Activated T-helper 17 cell treated with anti-CD3 and anti-CD28 coated beads, Interleukin-2, amount 50 U/mL, for 72 hours (primary cell): Measurements from ENCODE around the gene COPG2. TPM values are rescaled to one million over a fixed set of nuclear protein-coding genes. Genes with fewer than 3 reads are reported as not detected.
A peak's percentile ranks its signal among the peaks of the same experiment; 100 is the strongest.

ENCODE experiments used
- ATAC-seq: fragments of 150-1000 bp; cut with Tn5 transposase; replicated peaks from 2 replicates; pipeline ENCODE4 v1.10.0; 2021; ENCODE audit warnings: mild to moderate bottlenecking, moderate library complexity
- H3K27ac Mint-ChIP-seq: one replicate; pipeline ENCODE4 v1.8.0; 2022; ENCODE audit warnings: mixed read lengths
- H3K27me3 Mint-ChIP-seq: one replicate; pipeline ENCODE4 v1.8.0; 2022; ENCODE audit warnings: mixed read lengths
- H3K36me3 Mint-ChIP-seq: one replicate; pipeline ENCODE4 v1.8.0; 2022; ENCODE audit warnings: low read depth, mild to moderate bottlenecking, mixed read lengths
- H3K4me1 Mint-ChIP-seq: one replicate; pipeline ENCODE4 v1.8.0; 2022; ENCODE audit warnings: mixed read lengths
- H3K4me3 Mint-ChIP-seq: one replicate; pipeline ENCODE4 v1.8.0; 2022; ENCODE audit warnings: mild to moderate bottlenecking, mixed read lengths
- H3K9me3 Mint-ChIP-seq: one replicate; pipeline ENCODE4 v1.8.0; 2022; ENCODE audit warnings: mixed read lengths
- total RNA-seq, 2 donors: library from RNA; stranded (reverse); gene quantifications; one replicate each; pipeline ENCODE4 v1.2.3, GENCODE V29; 2022

The COPG2 gene
- total RNA-seq, 2 donors from 2014 or later: 27.3 to 31.2 TPM

DNA sequence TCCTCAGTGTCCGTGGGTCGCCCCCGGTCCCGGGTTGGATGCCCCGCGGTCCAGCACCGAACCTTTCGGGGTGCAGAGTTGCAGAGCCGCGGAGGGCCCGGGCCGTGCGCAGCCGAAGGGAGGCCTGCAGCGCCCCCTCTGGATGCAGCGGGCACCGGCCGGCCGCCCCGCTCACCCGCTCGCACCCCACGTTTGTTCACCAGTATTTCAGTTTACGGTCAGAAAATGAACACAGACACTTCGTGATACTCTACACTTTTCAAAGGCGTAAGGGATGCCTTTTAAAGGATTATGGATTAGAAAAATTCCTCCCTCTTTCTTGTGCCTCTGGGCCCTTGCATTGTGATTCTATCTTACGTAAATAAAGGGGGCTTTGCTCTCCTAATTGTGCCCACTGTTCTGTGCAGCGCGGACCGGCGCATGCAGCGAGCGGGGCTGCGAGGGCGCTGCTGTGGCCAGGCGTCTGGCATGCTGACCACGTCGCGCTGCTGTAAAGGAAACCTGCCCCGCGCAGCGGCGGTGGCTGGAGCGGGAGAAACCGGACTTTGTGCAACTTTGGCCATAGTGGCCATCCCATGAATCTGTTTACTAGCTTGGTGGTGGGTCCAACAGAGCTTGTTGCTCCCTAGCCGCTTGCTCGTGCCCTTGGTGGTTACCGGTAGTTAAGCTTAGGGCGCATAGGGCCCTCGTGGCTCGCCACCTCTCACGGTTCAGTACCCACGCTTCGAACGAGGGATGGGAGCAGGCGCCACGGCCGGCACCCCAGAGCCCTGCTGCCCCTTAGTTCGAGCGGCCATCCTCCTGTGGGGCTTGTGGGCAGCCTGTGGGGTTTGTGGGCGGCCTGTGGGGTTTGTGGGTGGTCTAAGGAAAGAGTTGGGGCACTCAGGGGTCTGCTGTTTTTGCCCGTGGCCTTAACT, 177.4 kb downstream of the COPG2 start:
- H3K27ac Mint-ChIP-seq: no peak overlapping the region
- no peaks in the 10 kb centered on the region for H3K9me3 Mint-ChIP-seq
- no peak for ATAC-seq
- H3K36me3 Mint-ChIP-seq: no peaks in the 10 kb centered on the region
- H3K27me3 Mint-ChIP-seq: peaks cover 30% of the 10 kb centered on the region
- H3K4me1 Mint-ChIP-seq: peaks cover 4% of the 10 kb centered on the region
- H3K4me3 Mint-ChIP-seq: peak overlapping the region; percentile 59

GRCh38 chr7:130490311-130490791, 178.2 kb downstream of the COPG2 start:
- Mint-ChIP-seq H3K4me1 (peaks cover 10% of the 10 kb centered on the region), H3K9me3 (no peaks in the 10 kb centered on the region), H3K27me3 (peaks cover 35% of the 10 kb centered on the region), H3K36me3 (no peaks in the 10 kb centered on the region), H3K27ac (no peak overlapping the region), H3K4me3 (no peak overlapping the region)
- no peak for ATAC-seq

DNA sequence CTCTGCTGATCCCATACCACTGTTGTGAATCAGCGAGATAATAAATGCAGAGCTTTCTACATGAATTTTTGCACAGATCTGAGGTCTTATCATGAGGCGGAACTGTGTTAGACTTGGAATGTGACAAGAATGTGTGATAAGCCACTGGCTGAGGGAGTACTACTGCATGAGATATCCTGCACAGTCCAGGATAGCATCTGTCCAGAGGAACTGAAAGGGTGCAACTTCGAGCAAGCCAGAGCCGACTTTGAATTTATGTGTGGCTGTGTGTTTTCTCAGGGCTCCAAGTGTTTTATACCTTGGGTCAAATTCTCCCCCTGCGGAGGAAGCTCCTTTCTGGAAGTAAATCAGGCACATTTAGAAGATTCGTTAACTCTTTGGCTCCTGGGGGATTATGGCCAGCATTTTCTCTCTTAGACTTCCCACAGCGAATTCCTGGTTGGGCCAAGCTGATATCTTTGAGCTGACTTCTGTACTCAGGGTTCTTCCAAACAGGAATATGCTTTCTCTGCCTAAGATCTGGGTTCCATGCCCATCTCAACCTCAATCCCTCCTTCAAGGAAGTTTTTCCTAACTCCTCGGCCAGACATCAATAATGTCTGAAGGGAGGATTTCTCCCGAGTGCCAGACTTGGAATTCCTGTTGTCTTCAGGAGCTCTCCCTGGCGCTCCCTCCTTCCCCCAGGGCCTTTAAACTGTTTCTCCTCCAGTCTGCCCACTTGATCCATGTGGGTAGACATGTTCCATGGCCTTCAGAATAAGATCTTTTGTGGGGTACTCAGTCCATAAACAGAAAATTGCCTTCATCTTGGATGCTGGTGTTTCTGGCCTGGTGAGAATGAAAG, 179.2 kb downstream of the COPG2 start:
- ATAC-seq: no peak
- Mint-ChIP-seq H3K27me3 (peaks cover 39% of the 10 kb centered on the region), H3K36me3 (no peaks in the 10 kb centered on the region), H3K9me3 (no peaks in the 10 kb centered on the region), H3K4me1 (peaks cover 13% of the 10 kb centered on the region), H3K4me3 (no peak overlapping the region), H3K27ac (no peak overlapping the region)

DNA sequence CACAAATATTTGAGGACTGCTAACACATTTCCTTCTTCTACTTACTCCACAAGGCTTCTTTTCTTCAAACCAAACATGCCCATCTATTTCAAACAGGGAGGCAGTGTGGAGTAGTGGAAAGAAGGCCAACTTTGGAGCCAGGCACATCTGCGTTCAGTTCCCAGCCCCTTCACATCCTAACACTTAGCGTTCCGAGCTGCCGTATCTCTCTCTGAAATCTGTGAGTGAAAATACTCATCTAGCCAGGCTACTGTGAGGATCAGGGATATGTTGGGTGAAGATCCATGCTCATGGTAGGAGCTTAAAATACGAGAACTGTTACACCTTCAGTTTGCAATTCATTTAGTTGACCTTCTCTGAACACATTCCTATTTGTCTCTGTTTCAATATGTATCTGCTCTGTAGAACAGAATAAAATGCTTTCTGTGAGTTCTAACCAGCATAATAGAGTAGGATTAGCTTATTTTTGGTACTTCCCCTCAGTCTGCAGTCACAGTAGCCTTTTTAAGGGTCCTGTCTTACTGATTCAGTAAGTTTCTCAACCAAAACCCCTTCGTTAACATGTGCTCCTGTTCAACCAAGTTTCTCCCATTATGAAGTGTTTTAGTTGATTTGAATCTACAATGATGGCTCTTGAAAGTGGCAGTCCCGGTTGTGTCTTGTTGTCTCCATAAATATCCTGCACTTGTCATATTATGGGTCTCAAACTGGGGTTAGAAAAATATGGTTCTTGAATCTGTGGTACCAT, 180.0 kb downstream of the COPG2 start:
- Mint-ChIP-seq H3K4me1 (peaks cover 13% of the 10 kb centered on the region), H3K27ac (no peak overlapping the region), H3K9me3 (no peaks in the 10 kb centered on the region), H3K36me3 (no peaks in the 10 kb centered on the region), H3K4me3 (no peak overlapping the region), H3K27me3 (peaks cover 38% of the 10 kb centered on the region)
- ATAC-seq: no peak

DNA sequence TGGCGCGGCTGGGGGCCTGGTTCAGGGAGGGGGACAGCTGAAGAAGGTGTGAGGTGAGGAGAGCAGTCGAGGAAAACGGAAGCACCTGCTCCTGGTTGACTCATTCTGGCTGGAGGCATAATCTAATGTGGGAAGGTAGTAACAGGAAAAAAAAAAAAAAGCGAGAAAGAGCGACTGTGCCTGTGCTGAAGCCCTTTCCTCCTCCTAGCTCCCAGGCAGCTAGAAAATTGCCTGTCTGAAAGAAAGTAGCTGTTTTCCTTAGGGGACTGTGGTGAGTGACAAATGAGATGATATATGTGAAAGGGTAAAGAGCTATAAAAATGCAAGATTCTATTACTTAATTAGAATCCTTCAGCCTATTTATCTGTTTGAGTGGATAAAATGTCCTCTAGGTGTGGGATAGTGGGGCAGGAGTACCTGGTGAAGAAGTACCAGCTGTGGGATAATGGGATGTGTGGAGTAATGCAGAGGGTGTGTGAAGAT, 181.6 kb downstream of the COPG2 start:
- Mint-ChIP-seq H3K4me1 (peaks cover 9% of the 10 kb centered on the region), H3K4me3 (peak overlapping the region; percentile 77), H3K9me3 (no peaks in the 10 kb centered on the region), H3K36me3 (no peaks in the 10 kb centered on the region), H3K27ac (no peak overlapping the region), H3K27me3 (peaks cover 36% of the 10 kb centered on the region)
- no peak for ATAC-seq

DNA sequence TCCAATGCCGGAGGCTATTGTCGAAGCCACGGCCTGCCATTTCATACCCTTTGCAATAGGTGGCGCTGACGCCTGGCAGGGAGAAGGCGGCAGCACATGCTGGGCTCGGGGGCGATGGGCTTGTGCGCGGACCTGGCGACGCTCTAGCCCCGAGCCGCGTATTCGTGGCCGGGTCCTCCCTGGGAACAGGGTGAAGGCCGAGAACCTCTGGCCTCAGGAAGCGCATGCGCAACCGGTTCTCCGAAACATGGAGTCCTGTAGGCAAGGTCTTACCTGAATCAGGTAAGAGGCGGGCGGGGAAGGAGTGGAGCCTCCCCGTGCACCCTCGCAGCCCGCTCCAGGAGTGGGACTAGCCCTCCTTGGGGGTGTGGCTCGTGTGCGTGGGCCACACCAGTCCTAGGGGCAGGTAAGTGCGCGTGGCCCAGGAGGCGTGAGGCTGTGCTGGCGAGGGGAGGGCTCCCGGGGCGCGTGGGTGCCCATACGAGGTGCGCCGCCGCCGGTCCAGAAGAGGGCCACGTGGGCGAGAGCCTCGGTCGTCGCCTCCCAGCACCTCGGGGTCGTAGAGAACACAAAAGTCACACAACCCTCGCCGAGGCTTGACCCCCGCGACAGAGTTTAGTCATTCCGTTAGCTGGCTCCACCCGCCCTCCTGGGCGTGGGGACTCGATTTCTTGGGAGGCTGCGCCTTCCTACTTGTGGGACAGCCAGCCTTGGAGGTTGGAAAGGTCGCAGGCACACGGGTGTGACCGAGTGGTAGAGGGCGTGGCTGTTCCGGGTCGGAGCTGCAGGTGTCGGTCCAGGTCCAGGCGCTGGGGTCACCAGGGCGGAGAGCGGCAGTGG, 182.2 kb downstream of the COPG2 start:
- peaks cover 9% of the 10 kb centered on the region for H3K4me1 Mint-ChIP-seq
- ATAC-seq: peak; percentile 72
- H3K27ac Mint-ChIP-seq: no peak overlapping the region
- peaks cover 40% of the 10 kb centered on the region for H3K27me3 Mint-ChIP-seq
- no peaks in the 10 kb centered on the region for H3K36me3 Mint-ChIP-seq
- no peaks in the 10 kb centered on the region for H3K9me3 Mint-ChIP-seq
- peak overlapping the region; percentile 77 for H3K4me3 Mint-ChIP-seq

- H3K27me3 Mint-ChIP-seq: peaks cover 35% of the 10 kb centered on the region
- no peak for ATAC-seq
- H3K9me3 Mint-ChIP-seq: no peaks in the 10 kb centered on the region
- H3K4me3 Mint-ChIP-seq: peak overlapping the region; percentile 77
- no peaks in the 10 kb centered on the region for H3K36me3 Mint-ChIP-seq
- H3K4me1 Mint-ChIP-seq: peaks cover 9% of the 10 kb centered on the region
- H3K27ac Mint-ChIP-seq: no peak overlapping the region
These were observed 182.8 kb downstream of the COPG2 start for GRCh38 chr7:130485734-130486113.

- peaks cover 37% of the 10 kb centered on the region for H3K27me3 Mint-ChIP-seq
- no peak overlapping the region for H3K27ac Mint-ChIP-seq
- no peaks in the 10 kb centered on the region for H3K36me3 Mint-ChIP-seq
- H3K4me3 Mint-ChIP-seq: no peak overlapping the region
- ATAC-seq: no peak
- no peaks in the 10 kb centered on the region for H3K9me3 Mint-ChIP-seq
- peaks cover 9% of the 10 kb centered on the region for H3K4me1 Mint-ChIP-seq
These were observed 185.5 kb downstream of the COPG2 start for GRCh38 chr7:130483031-130483430.

DNA sequence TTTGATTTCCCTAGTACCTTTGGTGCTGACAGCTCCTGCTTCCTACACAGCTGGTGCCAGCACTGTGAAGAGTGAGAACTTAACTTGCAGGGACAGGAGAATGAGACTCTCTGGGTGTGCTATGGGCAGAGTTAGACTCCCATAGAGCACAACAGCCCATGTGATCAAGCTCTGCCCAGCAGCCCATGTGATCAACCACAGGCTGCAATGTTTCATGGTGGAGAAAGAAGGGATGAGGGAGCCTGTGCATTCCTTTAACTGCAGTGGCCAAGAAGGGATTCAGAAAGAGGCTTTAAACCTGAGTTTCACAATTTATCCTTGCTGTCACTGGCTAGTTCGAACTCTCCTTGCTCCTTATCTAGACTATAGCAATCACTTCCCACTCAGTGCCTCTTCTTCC, 186.7 kb downstream of the COPG2 start:
- H3K9me3 Mint-ChIP-seq: no peaks in the 10 kb centered on the region
- H3K4me1 Mint-ChIP-seq: peaks cover 13% of the 10 kb centered on the region
- peaks cover 37% of the 10 kb centered on the region for H3K27me3 Mint-ChIP-seq
- no peak overlapping the region for H3K27ac Mint-ChIP-seq
- H3K4me3 Mint-ChIP-seq: no peak overlapping the region
- ATAC-seq: no peak
- H3K36me3 Mint-ChIP-seq: no peaks in the 10 kb centered on the region

GRCh38 chr7:130479716-130480400, 188.7 kb downstream of the COPG2 start:
- no peak for ATAC-seq
- Mint-ChIP-seq H3K9me3 (no peaks in the 10 kb centered on the region), H3K4me3 (no peak overlapping the region), H3K4me1 (peaks cover 9% of the 10 kb centered on the region), H3K36me3 (no peaks in the 10 kb centered on the region), H3K27me3 (peaks cover 35% of the 10 kb centered on the region), H3K27ac (no peak overlapping the region)

GRCh38 chr7:130478991-130479390, 189.6 kb downstream of the COPG2 start:
- Mint-ChIP-seq H3K27me3 (peaks cover 33% of the 10 kb centered on the region), H3K36me3 (no peaks in the 10 kb centered on the region), H3K27ac (no peak overlapping the region)

DNA sequence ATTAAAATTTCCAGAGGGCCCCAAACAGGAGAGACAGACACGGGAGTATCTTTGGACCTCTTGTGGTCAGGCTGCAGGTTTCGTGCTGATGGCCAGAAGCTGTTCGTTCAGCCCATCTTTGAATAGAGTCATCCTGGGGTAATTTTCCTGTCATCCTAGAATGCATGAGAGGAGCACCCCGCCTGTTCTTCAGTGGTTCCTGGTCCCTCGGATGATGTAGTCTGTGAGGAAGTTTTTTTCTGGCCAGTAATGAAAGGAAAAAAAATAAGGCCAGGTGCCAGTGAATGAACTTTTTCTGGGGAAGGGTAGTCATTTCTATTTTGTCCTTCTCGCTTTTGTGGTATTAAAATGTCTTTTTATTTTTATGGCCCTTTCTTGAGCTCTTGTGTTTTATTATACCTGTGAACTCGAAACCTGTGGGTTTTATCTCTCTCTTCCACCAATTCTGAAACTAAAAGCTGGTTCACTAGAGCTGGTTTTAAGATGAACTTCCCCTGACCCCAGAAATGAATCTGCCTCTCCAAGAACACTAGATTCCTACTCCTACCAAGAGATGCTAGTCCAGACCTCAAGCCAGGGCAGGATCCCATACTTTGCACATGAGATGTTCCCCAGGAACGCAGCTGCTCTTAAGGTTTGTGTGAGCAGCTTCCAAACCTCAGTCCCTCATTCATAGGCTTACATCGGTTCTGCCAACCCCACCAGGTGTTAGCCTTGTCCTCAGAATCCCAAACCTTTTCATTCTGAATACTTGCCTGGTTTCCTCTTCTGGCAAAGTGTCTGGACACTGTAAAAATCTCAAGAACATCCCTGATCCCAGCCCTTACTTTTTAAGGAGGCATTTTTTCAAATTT, 192.0 kb downstream of the COPG2 start:
- Mint-ChIP-seq H3K4me3 (peak overlapping the region; percentile 39), H3K4me1 (peaks cover 9% of the 10 kb centered on the region), H3K27me3 (peaks cover 21% of the 10 kb centered on the region), H3K9me3 (no peaks in the 10 kb centered on the region), H3K27ac (no peak overlapping the region), H3K36me3 (no peaks in the 10 kb centered on the region)
- peak; percentile 88 for ATAC-seq

More at GRCh38 chr7:130478991-130479390, 189.6 kb downstream of the COPG2 start:
- Mint-ChIP-seq H3K4me3 (no peak overlapping the region), H3K4me1 (peaks cover 9% of the 10 kb centered on the region), H3K9me3 (no peaks in the 10 kb centered on the region)
- ATAC-seq: no peak
